Right ventricle myocardium superior (tissue), 1 donor: Measurements from ENCODE around the gene CDK11A. TPM values are rescaled to one million over a fixed set of nuclear protein-coding genes. Genes with fewer than 3 reads are reported as not detected.
A peak's percentile ranks its signal among the peaks of the same experiment; 100 is the strongest.
"Not testable (repeated sequence)": the region's sequence is repeated elsewhere in the genome, so short reads cannot be mapped to it uniquely, and the experiment has no call there.

Experiments used
- ATAC-seq: fragments of 200-7000 bp; cut with Tn5 transposase; one replicate; pipeline ENCODE4 v1.9.1; 2020; ENCODE audit warnings: mild to moderate bottlenecking; ENCODE audit not compliant: poor library complexity
- DNase-seq: peaks from one replicate; pipeline ENCODE4 v3.0.0-alpha.2; 2020
- intact Hi-C: fragments of 100-400 bp; cut with DNase I; formaldehyde crosslinking; loops from one replicate; pipeline ENCODE4 v1.11.2; 2022
- total RNA-seq: library from RNA; stranded (reverse); fragmentation: NEBNext Ultra II Directional; extraction: Animal tissue kit (Norgen Biotek cat#: 25700); gene quantifications from one replicate; pipeline ENCODE4 v1.2.1, GENCODE V29; 2021
- donor health status: DM: no; HTN: yes; CAD: no; lungs with severe emphysema.

The CDK11A gene
- total RNA-seq, 1 donor from 2014 or later, result 17.3 TPM

DNA sequence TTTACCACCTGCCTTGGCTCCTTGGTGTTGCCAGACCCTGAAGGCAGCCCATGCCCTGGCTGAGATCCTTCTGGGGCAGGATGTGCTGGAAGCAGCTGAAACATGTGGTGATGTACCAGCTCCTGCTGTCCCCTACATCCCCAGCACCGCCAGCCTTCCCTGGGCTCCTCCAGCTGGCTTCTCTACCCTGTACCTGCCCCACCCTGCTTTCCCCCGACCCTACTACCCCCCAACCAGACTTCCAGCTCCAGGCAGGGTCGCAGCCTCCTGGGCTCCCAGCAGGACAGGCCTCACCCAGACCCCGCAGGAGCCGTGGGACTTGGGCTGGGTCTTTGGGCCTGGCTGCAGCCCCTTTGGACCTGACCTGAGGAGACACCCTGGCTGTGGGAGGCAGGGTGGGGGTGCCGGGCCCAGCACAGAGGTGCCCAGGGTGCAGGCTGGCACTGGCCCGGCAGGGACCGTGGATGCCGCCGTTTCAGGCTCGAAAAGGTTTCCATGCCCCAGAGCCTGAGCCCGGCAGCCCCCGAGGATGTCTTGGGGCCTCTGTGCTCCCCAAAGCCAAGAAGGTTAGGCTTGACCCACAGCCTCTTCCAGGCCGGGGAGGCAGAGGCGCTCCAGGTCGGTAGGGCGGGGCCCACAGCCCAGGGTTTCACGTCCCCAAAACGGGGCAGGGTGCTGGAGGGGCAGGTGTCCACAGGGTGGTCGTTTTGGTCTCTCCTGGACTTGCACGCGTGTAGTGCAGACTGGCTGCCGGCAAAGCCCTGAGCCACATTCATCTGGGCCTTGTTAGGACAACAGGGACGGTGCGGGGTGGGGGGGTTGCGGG, 26.6 kb downstream of the CDK11A start:
- DNase-seq, ATAC-seq, intact Hi-C loops: not testable (repeated sequence)

DNA sequence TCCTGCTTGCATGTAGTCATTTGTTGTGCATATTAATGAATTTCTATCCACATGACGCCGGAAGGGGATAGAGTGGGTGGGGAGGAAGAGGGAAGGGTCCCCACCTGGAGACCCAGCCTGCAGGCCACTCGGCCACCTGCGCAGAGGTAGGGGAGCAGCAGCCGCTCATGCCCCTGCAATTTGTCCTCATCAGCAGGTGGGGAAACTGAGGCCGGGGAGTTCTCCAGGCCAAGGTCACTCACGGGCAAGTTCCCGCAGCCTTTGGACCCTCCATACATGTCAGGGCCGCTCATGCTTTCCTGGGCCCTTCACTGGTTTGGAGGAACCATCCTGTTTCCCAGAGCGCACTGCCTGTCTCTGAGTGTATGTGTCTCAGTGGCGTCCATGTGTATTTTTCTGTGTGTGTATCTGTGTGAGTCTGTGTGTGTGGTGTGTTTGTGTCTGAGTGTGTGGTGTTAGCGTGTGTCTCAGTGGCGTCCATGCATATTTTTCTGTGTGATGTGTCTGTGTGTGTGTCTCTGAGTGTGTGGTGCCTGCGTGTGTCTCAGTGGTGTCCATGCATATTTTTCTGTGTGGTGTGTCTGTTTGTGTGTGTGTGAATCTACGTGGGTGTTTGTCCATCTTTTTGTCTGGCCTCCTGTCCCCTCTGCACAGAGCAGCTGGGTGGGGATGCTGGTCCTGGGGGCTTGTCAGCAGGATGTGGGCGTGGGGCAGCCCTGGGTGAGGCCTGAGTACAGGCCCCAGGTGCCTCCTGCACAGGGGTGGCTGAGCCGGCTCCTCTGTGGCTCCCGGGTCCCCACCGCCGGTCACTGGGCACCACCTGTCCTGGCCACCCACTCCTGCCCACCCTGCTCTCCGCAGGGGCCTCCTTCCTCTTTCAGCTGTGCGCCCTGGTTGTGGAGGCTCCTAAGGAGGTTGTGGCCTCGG, 27.5 kb downstream of the CDK11A start:
- DNase-seq, result peak; percentile 30
- intact Hi-C loops, ATAC-seq: not testable (repeated sequence)

DNA sequence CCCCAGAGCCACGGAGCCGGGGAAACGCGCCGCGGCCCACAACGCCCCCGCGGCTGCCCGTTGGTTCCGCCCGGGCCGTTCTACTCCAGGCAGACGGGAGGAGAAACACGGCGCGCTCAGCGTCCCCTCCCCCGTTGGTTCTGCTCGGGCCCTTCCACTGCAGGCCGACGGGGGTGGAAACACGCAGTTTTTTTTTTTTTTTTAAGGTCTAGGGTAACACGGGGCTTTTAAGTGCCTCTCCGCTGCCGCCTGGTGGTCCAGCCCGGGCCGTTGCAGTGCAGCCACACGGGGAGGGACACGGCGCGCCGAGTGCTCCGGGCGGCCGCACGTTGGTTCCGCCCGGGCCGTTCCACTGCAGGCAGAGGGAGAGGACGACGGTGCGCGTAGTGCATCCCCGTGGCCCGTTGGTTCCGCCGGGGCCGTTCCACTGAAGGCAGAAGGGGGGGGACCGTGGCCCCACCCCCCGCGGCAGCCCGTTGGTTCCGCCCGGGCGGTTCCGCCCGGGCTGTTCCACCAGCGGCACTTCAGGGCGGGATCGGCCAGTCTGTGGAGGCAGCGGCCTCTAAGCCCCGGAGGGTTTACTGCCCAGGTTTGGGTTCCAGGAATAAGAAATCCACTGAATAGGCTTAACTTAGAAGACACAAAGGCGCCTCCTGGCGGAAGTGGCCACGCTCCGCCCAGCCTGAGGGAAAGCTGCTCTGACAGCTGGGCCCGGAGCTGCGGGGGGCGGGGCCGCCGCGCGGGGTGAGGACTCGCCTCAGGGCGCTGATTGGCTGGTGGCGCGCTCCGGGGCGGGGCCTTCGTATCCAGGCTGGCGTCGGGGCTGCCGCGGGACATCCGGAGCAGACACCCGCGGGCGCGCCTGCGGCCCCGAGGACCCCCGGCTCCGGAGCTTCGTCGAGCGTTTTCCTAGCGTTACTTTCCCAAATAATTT, 31.2 kb downstream of the CDK11A start, which contains the start of gene SLC35E2B:
Gene SLC35E2B (minus strand): TSS at position 82 of the 934 bp plus-strand sequence. CDS start 16,096 bp downstream, outside the sequence.
- intact Hi-C loops, result not testable (repeated sequence)
- DNase-seq (peak; percentile 92), ATAC-seq (peak; percentile 94)

DNA sequence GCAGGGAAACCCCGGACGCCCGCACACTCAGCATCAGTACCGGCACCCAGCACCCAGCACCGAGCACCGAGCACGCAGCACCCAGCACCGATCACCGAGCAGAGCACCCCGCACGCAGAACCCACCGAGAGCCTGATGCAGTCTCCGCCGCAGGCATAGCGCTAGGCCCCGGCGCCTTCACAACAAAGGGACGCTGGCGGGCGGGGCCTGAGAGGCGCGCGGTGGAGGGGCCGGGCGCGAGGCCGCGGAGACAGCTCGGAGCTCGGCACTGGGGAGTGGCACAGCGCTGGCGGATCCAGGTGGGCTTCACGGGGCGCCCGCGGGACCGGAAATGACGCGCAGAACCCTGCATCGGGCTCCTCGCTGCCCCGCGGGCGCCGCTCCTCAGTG, 31.8 kb downstream of the CDK11A start:
- ATAC-seq (peak; percentile 80), DNase-seq (peak; percentile 86)
- intact Hi-C loops, result not testable (repeated sequence)

DNA sequence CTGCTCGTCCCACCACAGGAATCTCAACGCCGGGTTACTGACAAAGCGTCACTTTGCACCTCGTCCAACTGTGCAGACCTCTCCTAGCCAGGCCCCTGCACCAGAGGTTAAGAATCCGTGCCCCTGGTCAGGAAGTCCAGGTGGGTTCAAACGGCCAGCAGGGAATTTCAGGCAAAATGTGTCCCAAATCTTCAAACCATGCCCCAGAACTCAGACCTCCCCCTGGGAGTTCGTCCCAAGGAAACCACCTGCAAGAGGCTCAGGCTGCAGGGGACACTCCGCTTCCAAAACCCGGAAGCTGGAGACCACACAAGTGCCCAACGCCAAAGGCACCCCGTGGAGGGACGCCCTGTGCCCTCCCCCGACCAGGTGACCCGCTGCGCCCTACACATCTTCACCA, 32.7 kb downstream of the CDK11A start:
- DNase-seq, intact Hi-C loops, ATAC-seq: not testable (repeated sequence)

DNA sequence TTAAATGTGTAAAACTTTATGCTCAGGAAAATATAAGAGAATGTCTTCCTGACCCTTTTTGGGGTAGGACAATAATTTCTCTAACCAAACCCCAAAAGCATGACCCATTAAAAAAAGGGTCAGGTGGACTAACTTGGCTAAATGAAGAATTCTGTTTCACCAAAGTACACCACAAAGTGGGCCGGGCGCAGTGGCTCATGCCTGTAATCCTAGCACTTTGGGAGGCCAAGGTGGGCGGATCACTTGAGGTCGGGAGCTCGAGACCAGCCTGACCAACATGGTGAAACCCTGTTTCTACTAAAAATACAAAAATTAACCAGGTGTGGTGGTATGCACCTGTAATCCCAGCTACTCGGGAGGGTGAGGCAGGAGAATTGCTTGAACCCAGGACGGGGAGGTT, 34.6 kb downstream of the CDK11A start:
- ATAC-seq, DNase-seq, intact Hi-C loops: not testable (repeated sequence)

DNA sequence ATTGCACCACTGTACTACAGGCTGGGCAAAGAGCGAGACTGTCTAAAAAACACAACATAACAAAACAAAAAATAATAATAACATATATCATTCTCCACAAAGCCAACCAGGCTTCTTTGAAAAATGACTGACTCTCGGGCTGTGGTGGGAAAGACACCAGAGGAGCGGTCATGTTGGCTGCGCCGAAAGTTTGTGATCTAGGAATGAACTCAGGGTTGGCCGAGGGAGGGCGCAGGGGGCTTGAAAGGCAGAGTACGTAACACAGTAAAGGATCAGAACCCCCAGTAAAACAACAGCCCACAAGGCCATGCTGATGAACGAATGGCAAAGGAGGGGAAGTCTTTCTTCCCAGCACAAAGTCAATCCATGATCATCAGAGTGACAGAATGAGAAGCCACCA, 36.3 kb downstream of the CDK11A start:
- intact Hi-C loops, result no loop called here
- DNase-seq (no peak), ATAC-seq (no peak)

DNA sequence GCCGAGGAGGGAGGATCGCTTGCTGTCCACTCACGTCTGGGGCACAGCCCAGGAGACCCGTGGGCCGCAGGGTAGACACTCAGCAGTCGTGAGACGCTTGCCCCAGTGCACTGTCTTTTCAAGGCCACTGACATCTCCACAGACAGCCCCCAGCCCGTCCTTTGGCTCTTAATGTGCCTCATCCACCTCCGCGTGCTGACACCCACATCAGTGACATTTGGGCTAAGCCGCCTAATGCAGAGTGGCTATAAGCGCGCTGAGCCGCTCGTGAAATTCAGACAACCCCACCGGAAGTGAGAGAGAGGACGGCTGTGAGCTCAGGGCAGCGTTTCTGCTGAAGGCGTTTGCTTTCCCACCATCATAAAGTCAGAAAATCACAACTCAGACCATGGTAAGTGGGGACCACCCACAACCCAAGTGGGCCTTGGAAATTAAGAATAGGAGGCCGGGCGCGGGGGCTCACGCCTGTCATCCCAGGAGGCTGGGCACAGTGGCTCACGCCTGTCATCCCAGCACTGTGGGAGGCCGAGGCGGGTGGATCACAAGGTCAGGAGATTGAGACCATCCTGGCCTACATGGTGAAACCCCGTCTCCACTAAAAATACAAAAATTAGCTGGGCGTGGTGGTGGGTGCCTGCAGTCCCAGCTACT, 40.0 kb downstream of the CDK11A start:
- DNase-seq (no peak), ATAC-seq (no peak)
- intact Hi-C loops, result no loop called here

DNA sequence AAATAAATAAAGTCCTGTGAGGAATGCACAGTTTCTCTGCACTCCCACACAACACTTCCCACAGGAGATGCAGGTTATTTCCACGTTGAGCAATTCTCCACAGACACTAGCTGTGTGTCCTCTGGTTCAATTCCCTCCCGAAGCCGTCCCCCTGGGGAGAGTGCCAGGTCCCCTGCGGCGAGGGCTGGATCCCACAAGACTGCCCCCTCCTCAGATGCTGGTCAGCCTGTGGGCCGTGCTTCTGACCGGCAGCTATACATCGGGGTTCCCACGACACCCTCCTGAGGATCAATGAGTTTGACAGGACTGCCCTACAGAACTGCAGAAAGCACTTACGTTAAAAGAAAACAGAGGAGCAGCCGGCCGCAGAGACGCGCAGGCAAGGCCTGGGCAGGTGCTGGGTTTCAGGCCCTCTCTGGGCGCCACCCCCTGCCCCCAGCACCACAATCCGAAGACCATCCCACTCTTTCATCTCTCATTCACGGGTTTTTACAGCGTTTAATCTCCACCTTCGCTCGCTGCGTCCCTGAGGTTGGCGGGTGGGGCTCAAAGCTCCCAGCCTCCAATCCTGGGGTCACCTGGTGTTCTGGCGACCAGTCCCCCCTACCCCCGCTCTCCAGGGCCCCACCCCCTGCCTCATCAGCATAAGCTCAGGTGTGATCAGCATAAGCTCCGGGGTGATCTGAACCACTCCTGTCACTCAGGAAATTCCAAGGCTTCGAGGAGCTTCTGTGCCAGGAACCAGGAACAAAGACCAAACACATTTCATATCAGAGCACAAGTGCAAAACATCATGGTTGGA, 40.9 kb downstream of the CDK11A start:
- DNase-seq, result no peak
- intact Hi-C loops, result no loop called here
- ATAC-seq, result no peak

DNA sequence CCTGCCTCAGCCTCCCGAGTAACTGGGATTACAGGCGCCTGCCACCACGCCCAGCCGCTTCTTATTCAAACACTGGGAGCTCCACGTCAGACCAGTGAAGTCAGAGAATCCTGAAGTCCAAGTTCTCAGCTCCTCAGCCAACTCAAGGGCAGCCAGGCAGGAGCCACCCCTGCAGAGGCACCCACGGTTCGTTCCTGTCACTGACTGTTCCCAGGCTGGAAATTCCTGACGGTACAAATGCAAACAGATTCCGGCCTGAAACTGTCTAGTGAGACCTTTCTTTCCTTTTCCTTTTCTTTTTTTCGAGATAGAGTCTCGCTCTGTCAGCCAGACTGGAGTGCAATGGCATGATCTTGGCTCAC, 43.3 kb downstream of the CDK11A start:
- ATAC-seq (no peak), DNase-seq (no peak)
- intact Hi-C loops, result no loop called here

DNA sequence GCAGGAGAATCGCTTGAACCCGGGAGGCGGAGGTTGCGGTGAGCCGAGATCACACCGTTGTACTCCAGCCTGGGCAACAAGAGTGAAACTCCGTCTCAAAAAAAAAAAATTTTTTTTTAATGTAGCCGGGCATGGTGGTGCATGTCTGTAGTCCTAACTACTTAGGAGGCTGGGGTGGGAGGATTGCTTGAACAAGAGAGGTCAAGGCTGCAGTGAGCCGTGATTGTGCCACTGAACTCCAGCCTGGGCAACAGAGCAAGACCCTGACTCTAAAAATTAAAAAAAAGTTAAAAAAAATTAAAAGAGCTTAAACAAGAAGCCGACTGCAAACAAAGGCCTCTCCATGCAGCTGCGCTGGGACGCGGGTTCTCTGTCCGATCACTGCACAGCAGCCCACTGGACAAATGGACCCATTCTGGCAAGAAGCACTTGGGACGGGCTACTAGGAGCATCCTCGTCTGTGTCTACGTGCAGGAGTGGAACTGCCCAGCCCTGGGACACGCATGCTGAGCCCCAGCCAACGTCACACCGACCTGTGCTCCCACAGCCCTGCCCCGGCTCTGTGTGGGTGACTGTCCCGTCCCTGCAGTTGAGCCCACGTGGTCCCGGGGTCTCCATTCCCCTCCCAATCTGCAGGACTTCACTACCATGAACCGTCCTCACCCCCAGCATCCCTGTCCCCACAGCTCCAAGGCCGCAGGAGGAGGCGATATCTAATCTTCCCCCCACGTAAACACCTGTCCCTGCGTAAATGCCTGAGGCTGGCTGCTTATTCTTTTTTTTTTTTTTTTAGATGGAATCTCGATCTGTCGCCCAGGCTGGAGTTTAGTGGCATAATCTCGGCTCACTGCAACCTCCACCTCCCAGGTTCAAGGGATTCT, 43.9 kb downstream of the CDK11A start:
- DNase-seq (no peak), ATAC-seq (no peak)
- intact Hi-C loops, result no loop called here

DNA sequence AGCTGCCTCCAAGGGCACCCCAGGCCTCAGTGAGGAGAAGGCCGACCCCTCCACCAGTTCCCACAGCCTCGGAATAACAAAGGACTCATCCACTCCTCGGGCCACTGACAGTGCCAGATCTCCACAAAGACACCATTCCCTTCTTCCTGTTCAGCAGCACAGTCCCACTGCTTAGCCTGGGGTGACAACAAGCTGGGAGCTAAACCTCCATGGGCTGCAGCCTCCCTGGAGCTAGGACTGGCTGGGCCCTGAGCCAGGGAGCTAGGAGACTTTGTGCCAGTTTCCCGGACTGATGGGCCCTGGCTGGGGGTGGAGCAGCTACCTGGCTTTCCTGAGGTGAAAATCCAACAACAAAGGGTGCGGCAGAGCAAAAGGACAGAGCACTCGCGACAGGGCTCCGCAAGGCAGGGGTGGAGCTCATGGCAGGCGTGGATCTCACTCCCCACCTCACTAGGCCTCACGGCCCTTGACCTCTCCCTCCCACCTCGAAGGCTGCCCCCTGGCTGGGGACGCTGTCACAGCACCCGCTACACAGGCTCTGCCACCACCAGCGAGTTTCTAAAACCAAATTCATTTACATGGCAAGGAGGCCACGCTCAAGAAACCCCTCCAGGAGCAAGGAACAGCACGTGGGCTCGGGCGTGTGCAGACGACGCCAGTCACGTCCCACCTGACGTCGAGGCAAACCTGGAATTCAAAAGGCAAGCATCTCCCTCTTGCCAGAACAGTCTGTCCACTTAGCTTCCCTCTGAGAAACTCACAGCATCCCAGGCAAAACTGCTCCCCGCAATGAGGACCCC, 45.4 kb downstream of the CDK11A start:
- DNase-seq (peak; percentile 38), ATAC-seq (peak; percentile 51)
- intact Hi-C loops, result no loop called here

DNA sequence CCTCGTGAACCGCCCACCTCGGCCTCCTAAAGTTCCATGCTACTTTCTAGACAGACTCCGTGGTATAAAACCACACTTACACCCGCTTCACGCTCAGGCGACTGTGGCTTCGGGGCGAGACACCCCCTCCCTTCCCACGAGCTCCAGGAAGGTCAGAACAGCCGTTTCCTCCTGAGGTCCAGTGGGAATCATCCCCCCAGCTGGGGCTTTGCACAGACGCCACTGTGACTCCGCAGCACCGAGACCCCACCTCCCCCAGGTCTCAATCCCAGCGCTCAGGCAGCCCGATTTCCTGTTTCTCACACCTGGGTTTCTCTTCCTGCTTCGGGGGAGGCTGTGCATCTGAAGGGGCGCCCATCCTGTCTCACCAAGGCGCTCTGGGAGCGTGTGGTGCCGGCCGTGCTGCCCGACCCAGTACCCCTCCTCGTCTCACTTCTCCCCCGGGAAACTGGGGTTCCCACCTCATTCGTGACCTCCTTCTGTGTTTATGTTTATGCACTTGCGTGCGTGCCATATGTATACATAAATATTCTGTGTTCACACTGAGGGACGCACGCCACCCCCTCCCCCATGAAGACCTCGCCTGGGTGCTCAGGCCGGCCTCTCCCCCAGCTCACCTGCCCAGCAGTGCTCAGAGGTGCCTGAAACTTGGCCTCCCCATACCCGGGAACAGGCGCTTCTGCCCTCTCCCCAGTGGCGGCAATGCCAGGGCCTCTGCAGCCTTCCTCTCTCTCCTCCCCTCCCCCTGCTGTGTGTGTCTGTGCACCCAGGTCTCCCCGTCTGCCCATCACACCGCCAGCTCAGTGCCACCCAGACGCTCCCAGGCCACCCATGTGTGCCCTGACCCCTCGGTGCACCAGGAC, 46.2 kb downstream of the CDK11A start:
- intact Hi-C loops, result no loop called here
- ATAC-seq (peak; percentile 9), DNase-seq (peak; percentile 33)

DNA sequence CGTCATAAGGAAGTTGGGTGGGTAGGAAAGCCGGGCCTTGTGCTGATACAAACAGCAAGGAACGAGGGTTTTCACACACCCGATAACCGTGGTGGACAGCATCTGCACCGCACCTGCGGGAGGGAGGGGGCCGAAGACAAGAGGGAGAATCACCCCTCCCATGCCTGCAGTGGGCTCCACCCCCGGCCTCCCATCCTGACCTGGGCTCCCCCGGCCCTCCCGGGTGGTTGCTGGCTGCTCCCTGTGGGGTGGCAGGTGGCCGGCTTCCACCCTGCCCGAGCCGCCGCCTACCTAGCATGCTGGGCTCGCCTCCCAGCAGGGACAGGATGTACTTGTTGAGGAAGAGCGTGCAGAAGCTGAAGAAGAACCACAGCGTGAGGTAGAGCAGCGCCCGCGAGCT, 48.1 kb downstream of the CDK11A start:
- DNase-seq, intact Hi-C loops: not testable (repeated sequence)

DNA sequence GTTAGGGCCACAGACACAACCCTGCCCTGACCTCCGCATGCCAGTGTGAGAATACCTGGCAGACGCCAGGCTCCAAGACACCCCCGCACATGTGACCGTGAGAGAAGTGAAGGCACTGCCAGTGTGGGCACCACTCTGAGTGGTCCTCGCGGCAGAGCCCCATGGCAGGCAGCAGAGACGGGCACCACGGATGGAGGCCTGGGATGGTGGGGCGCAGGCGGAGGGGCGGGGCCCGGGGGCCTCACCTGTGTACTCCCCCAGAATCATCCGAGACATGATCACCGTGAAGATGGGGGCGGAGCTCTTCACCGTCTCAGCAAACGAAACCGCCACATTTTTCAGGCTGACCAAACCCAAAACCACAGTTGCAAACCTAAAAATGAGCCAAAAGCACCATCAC, 48.9 kb downstream of the CDK11A start:
- DNase-seq, intact Hi-C loops, ATAC-seq: not testable (repeated sequence)

More for the DNA sequence above, 48.1 kb downstream of the CDK11A start:
- ATAC-seq, result not testable (repeated sequence)
